WTC11 (cell line): ENCODE data around the gene NMRK1.

Source experiments
- CTCF ChIP-seq: fragments of 200-600 bp; IDR thresholded peaks from 2 replicates; pipeline ENCODE4 v1.8.0; 2022; ENCODE audit warnings: antibody characterized with exemption
- USF2 ChIP-seq: sonication (generic); formaldehyde crosslinking; IDR thresholded peaks from 2 replicates; pipeline ENCODE4 v1.8.1; 2023; ENCODE audit warnings: mild to moderate bottlenecking, missing genetic modification reagents, moderate library complexity

- TF ChIP-seq USF2 (CRISPR knock-in tag) (no peak), CTCF (no peak)
Measured at GRCh38 chr9:75087824-75088645, at the start of gene NMRK1, which contains the start of gene OSTF1.
